ENCODE data around the gene FOXP2. TPM values are rescaled to one million over a fixed set of nuclear protein-coding genes. Genes with fewer than 3 reads are reported as not detected.
A peak's percentile ranks its signal among the peaks of the same experiment; 100 is the strongest.
"Not testable (repeated sequence)": the region's sequence is repeated elsewhere in the genome, so short reads cannot be mapped to it uniquely, and the experiment has no call there.

Gene FOXP2
- total RNA-seq, 4 donors from 2014 or later, result 42.3 to 83.7 (median 50.7) TPM

GRCh38 chr7:114487174-114487573, 72.6 kb downstream of the FOXP2 start:
- Histone ChIP-seq H3K4me1 (peaks cover 0 to 2% (median 0%) of the 10 kb centered on the region in 3 donors), H3K9me3 (peaks cover 0 to 9% (median 0%) of the 10 kb centered on the region in 3 donors), H3K36me3 (no peaks in the 10 kb centered on the region), H3K27ac (no peak overlapping the region), H3K27me3 (no peaks in the 10 kb centered on the region), H3K4me3 (no peak overlapping the region)
- ATAC-seq, result no peak
- TF ChIP-seq EP300 (IDR thresholded peaks at IDR 0.05), result no peak
- TF ChIP-seq POLR2AphosphoS5 (IDR thresholded peaks at IDR 0.05), result no peak
- TF ChIP-seq CTCF (IDR thresholded peaks at IDR 0.05), result no peak
- no peak for TF ChIP-seq POLR2A (IDR thresholded peaks at IDR 0.05)
- no CpG with 5 or more reads among the region's 1 CpG for WGBS, 2 donors (ENCODE audit: low coverage in 1 of 2)

GRCh38 chr7:114488696-114489095, 74.1 kb downstream of the FOXP2 start:
- no peak overlapping the region for H3K4me3 ChIP-seq
- WGBS, 2 donors (ENCODE audit: low coverage in 1 of 2), result 66 to 70% methylated on average over 2 of the region's 2 CpGs
- H3K27me3 ChIP-seq, result no peaks in the 10 kb centered on the region
- H3K4me1 ChIP-seq, result peaks cover 0 to 5% (median 0%) of the 10 kb centered on the region in 3 donors
- no peak for ATAC-seq
- no peaks in the 10 kb centered on the region for H3K36me3 ChIP-seq
- peaks cover 0 to 9% (median 0%) of the 10 kb centered on the region in 3 donors for H3K9me3 ChIP-seq
- no peak for TF ChIP-seq CTCF (IDR thresholded peaks at IDR 0.05)
- TF ChIP-seq EP300 (IDR thresholded peaks at IDR 0.05), result no peak
- no peak for TF ChIP-seq POLR2A (IDR thresholded peaks at IDR 0.05)
- TF ChIP-seq POLR2AphosphoS5 (IDR thresholded peaks at IDR 0.05), result no peak
- H3K27ac ChIP-seq, result no peak overlapping the region

- H3K36me3 ChIP-seq, H3K4me3 ChIP-seq, H3K27me3 ChIP-seq, H3K9me3 ChIP-seq, ATAC-seq, H3K27ac ChIP-seq: not testable (repeated sequence)
- H3K4me1 ChIP-seq, result peaks cover 0 to 22% (median 0%) of the 10 kb centered on the region in 3 donors
- 92% methylated on average over 1 of the region's 1 CpG; no CpG with 5 or more reads in 1 of the 2 donors for WGBS, 2 donors (ENCODE audit: low coverage in 1 of 2)
Observed at GRCh38 chr7:114497491-114497890, 82.9 kb downstream of the FOXP2 start.

GRCh38 chr7:114502454-114503254, 88.0 kb downstream of the FOXP2 start:
- TF ChIP-seq EP300 (IDR thresholded peaks at IDR 0.05) (no peak), POLR2AphosphoS5 (IDR thresholded peaks at IDR 0.05) (no peak), POLR2A (IDR thresholded peaks at IDR 0.05) (no peak), CTCF (IDR thresholded peaks at IDR 0.05) (no peak)
- H3K9me3 ChIP-seq, result no peaks in the 10 kb centered on the region
- H3K36me3 ChIP-seq, result no peaks in the 10 kb centered on the region
- no peak for ATAC-seq
- H3K27me3 ChIP-seq, result no peaks in the 10 kb centered on the region
- H3K4me3 ChIP-seq, result peak overlapping the region in 1 of 2 donors; percentile 12
- peak overlapping the region in 2 of 4 donors; percentile 23 to 43 for H3K27ac ChIP-seq
- 11 to 13% methylated on average over 4 to 5 of the region's 5 CpGs for WGBS, 2 donors (ENCODE audit: low coverage in 1 of 2)
- H3K4me1 ChIP-seq, result peaks cover 0 to 28% (median 3%) of the 10 kb centered on the region in 3 donors

- H3K4me3 ChIP-seq, result no peak overlapping the region
- H3K36me3 ChIP-seq, result no peaks in the 10 kb centered on the region
- WGBS, 2 donors (ENCODE audit: low coverage in 1 of 2), result 75 to 76% methylated on average over 1 of the region's 1 CpG
- peaks cover 0 to 42% (median 4%) of the 10 kb centered on the region in 3 donors for H3K4me1 ChIP-seq
- H3K27me3 ChIP-seq, result no peaks in the 10 kb centered on the region
- TF ChIP-seq POLR2AphosphoS5 (IDR thresholded peaks at IDR 0.05) (no peak), CTCF (IDR thresholded peaks at IDR 0.05) (no peak), POLR2A (IDR thresholded peaks at IDR 0.05) (no peak), EP300 (IDR thresholded peaks at IDR 0.05) (no peak)
- no peak for ATAC-seq
- no peak overlapping the region for H3K27ac ChIP-seq
- H3K9me3 ChIP-seq, result no peaks in the 10 kb centered on the region
Observed at GRCh38 chr7:114504586-114504985, 90.0 kb downstream of the FOXP2 start.

Data from gastroesophageal sphincter (tissue), 4 donors.